ENCODE data around the gene CAMK1D. TPM values are rescaled to one million over a fixed set of nuclear protein-coding genes. Genes with fewer than 3 reads are reported as not detected.

CAMK1D gene
- total and polyA plus RNA-seq, 4 experiments from 2014 or later, result 5.2 to 22.2 (median 19.4) TPM

- no peak for DNase-seq
- H3K36me3 ChIP-seq (ENCODE audit: insufficient read depth, low read length), result no peaks in the 10 kb centered on the region
- H3K9me3 ChIP-seq (ENCODE audit: control insufficient read depth in 1 of 2, low read length in 2 of 2), result no peaks in the 10 kb centered on the region
- intact Hi-C loops (cut with micrococcal nuclease), result no loop called here
- peaks cover 0 to 10% (median 5%) of the 10 kb centered on the region in 8 donors for H3K9me3 Mint-ChIP-seq
- ChIA-PET CTCF (ENCODE audit: partially characterized antibody) (interaction anchor here (1.1 kb wide), 1 partner anchor 267 kb away, joined by 3 read pairs; no protein-coding TSS in a partner anchor), POLR2A (ENCODE audit: partially characterized antibody) (no interaction called here)
- H3K27ac Mint-ChIP-seq, result peak overlapping the region in 1 of 7 donors; percentile 71
- no peak overlapping the region for H3K27ac ChIP-seq (ENCODE audit: low read depth, low read length)
- H3K36me3 Mint-ChIP-seq, result peaks cover 0 to 11% of the 10 kb centered on the region in 2 donors
- no peaks in the 10 kb centered on the region for H3K27me3 Mint-ChIP-seq
- H3K27me3 ChIP-seq (ENCODE audit: insufficient read depth, low read length), result no peaks in the 10 kb centered on the region
- H3K4me1 Mint-ChIP-seq, result peaks cover 16 to 39% (median 29%) of the 10 kb centered on the region in 4 donors
- no peak overlapping the region for H3K4me3 ChIP-seq (ENCODE audit: low read length in 2 of 2)
- H3K4me3 Mint-ChIP-seq, result no peak overlapping the region
- H3K4me1 ChIP-seq (ENCODE audit: insufficient read depth, low read length), result no peaks in the 10 kb centered on the region
Measured at GRCh38 chr10:12389154-12389734, 39.9 kb downstream of the CAMK1D start.

- Mint-ChIP-seq H3K4me3 (no peak overlapping the region), H3K36me3 (peaks cover 0 to 4% of the 10 kb centered on the region in 2 donors), H3K9me3 (no peaks in the 10 kb centered on the region), H3K4me1 (peaks cover 16 to 39% (median 31%) of the 10 kb centered on the region in 4 donors), H3K27ac (peak overlapping the region in 2 of 7 donors; percentile 3 to 29), H3K27me3 (no peaks in the 10 kb centered on the region)
- H3K4me1 ChIP-seq (ENCODE audit: insufficient read depth, low read length), result no peaks in the 10 kb centered on the region
- POLR2A ChIA-PET (ENCODE audit: partially characterized antibody), result no interaction called here
- no peak overlapping the region for H3K27ac ChIP-seq (ENCODE audit: low read depth, low read length)
- DNase-seq, result no peak
- H3K9me3 ChIP-seq (ENCODE audit: control insufficient read depth in 1 of 2, low read length in 2 of 2), result no peaks in the 10 kb centered on the region
- CTCF ChIA-PET (ENCODE audit: partially characterized antibody), result interaction anchor here (0.6 kb wide), 1 partner anchor 95 kb away, joined by 3 read pairs; no protein-coding TSS in a partner anchor
- H3K36me3 ChIP-seq (ENCODE audit: insufficient read depth, low read length), result no peaks in the 10 kb centered on the region
- no peaks in the 10 kb centered on the region for H3K27me3 ChIP-seq (ENCODE audit: insufficient read depth, low read length)
- H3K4me3 ChIP-seq (ENCODE audit: low read length in 2 of 2), result no peak overlapping the region
- intact Hi-C loops (cut with micrococcal nuclease), result no loop called here
Measured at GRCh38 chr10:12390733-12391132, 41.4 kb downstream of the CAMK1D start.

GRCh38 chr10:12391206-12391605, 41.9 kb downstream of the CAMK1D start:
- CTCF ChIA-PET (ENCODE audit: partially characterized antibody), result interaction anchor here (0.6 kb wide), 1 partner anchor 94 kb away, joined by 3 read pairs; no protein-coding TSS in a partner anchor
- POLR2A ChIA-PET (ENCODE audit: partially characterized antibody), result no interaction called here
- no peak overlapping the region for H3K27ac ChIP-seq (ENCODE audit: low read depth, low read length)

GRCh38 chr10:12393831-12394230, 44.5 kb downstream of the CAMK1D start:
- no peak overlapping the region for H3K4me3 Mint-ChIP-seq
- no peaks in the 10 kb centered on the region for H3K9me3 Mint-ChIP-seq
- CTCF ChIA-PET (ENCODE audit: partially characterized antibody), result no interaction called here
- no peak for DNase-seq
- no peaks in the 10 kb centered on the region for H3K36me3 ChIP-seq (ENCODE audit: insufficient read depth, low read length)
- H3K4me3 ChIP-seq (ENCODE audit: low read length in 2 of 2), result no peak overlapping the region
- H3K27ac ChIP-seq (ENCODE audit: low read depth, low read length), result no peak overlapping the region
- H3K27me3 Mint-ChIP-seq, result no peaks in the 10 kb centered on the region
- H3K36me3 Mint-ChIP-seq, result peaks cover 0 to 10% of the 10 kb centered on the region in 2 donors
- H3K4me1 Mint-ChIP-seq, result peaks cover 18 to 43% (median 31%) of the 10 kb centered on the region in 4 donors
- no peaks in the 10 kb centered on the region for H3K9me3 ChIP-seq (ENCODE audit: control insufficient read depth in 1 of 2, low read length in 2 of 2)
- no peaks in the 10 kb centered on the region for H3K27me3 ChIP-seq (ENCODE audit: insufficient read depth, low read length)
- POLR2A ChIA-PET (ENCODE audit: partially characterized antibody), result no interaction called here
- no peak overlapping the region for H3K27ac Mint-ChIP-seq
- no peaks in the 10 kb centered on the region for H3K4me1 ChIP-seq (ENCODE audit: insufficient read depth, low read length)
- intact Hi-C loops (cut with micrococcal nuclease), result no loop called here

More at GRCh38 chr10:12391206-12391605, 41.9 kb downstream of the CAMK1D start:
- H3K9me3 Mint-ChIP-seq, result no peaks in the 10 kb centered on the region
- H3K27me3 Mint-ChIP-seq, result no peaks in the 10 kb centered on the region
- peak overlapping the region in 2 of 7 donors; percentile 48 to 74 for H3K27ac Mint-ChIP-seq
- H3K4me1 Mint-ChIP-seq, result peaks cover 17 to 42% (median 31%) of the 10 kb centered on the region in 4 donors
- H3K4me3 ChIP-seq (ENCODE audit: low read length in 2 of 2), result no peak overlapping the region
- intact Hi-C loops (cut with micrococcal nuclease), result no loop called here
- no peaks in the 10 kb centered on the region for H3K4me1 ChIP-seq (ENCODE audit: insufficient read depth, low read length)
- no peak for DNase-seq
- H3K27me3 ChIP-seq (ENCODE audit: insufficient read depth, low read length), result no peaks in the 10 kb centered on the region
- no peaks in the 10 kb centered on the region for H3K9me3 ChIP-seq (ENCODE audit: control insufficient read depth in 1 of 2, low read length in 2 of 2)
- H3K36me3 ChIP-seq (ENCODE audit: insufficient read depth, low read length), result no peaks in the 10 kb centered on the region
- peaks cover 0 to 4% of the 10 kb centered on the region in 2 donors for H3K36me3 Mint-ChIP-seq
- H3K4me3 Mint-ChIP-seq, result no peak overlapping the region

- Mint-ChIP-seq H3K9me3 (no peaks in the 10 kb centered on the region), H3K4me3 (no peak overlapping the region), H3K4me1 (peaks cover 17 to 40% (median 29%) of the 10 kb centered on the region in 4 donors), H3K27me3 (no peaks in the 10 kb centered on the region), H3K36me3 (peaks cover 0 to 10% of the 10 kb centered on the region in 2 donors), H3K27ac (peak overlapping the region in 3 of 7 donors; percentile 2 to 52 (median 31))
- no peak for DNase-seq
- Histone ChIP-seq H3K27me3 (ENCODE audit: insufficient read depth, low read length) (no peaks in the 10 kb centered on the region), H3K27ac (ENCODE audit: low read depth, low read length) (no peak overlapping the region), H3K4me3 (ENCODE audit: low read length in 2 of 2) (no peak overlapping the region), H3K9me3 (ENCODE audit: control insufficient read depth in 1 of 2, low read length in 2 of 2) (no peaks in the 10 kb centered on the region), H3K4me1 (ENCODE audit: insufficient read depth, low read length) (no peaks in the 10 kb centered on the region), H3K36me3 (ENCODE audit: insufficient read depth, low read length) (no peaks in the 10 kb centered on the region)
- intact Hi-C loops (cut with micrococcal nuclease), result no loop called here
- CTCF ChIA-PET (ENCODE audit: partially characterized antibody), result no interaction called here
- POLR2A ChIA-PET (ENCODE audit: partially characterized antibody), result no interaction called here
Measured at GRCh38 chr10:12394241-12395033, 45.1 kb downstream of the CAMK1D start.

- no peaks in the 10 kb centered on the region for H3K4me1 ChIP-seq (ENCODE audit: insufficient read depth, low read length)
- H3K27ac ChIP-seq (ENCODE audit: low read depth, low read length), result no peak overlapping the region
- no peaks in the 10 kb centered on the region for H3K36me3 ChIP-seq (ENCODE audit: insufficient read depth, low read length)
- no peak for DNase-seq
- no peaks in the 10 kb centered on the region for H3K9me3 ChIP-seq (ENCODE audit: control insufficient read depth in 1 of 2, low read length in 2 of 2)
- H3K9me3 Mint-ChIP-seq, result no peaks in the 10 kb centered on the region
- intact Hi-C loops (cut with micrococcal nuclease), result no loop called here
- H3K4me1 Mint-ChIP-seq, result peaks cover 9 to 34% (median 17%) of the 10 kb centered on the region in 4 donors
- H3K4me3 ChIP-seq (ENCODE audit: low read length in 2 of 2), result no peak overlapping the region
- peaks cover 0 to 10% of the 10 kb centered on the region in 2 donors for H3K36me3 Mint-ChIP-seq
- no peaks in the 10 kb centered on the region for H3K27me3 ChIP-seq (ENCODE audit: insufficient read depth, low read length)
- H3K4me3 Mint-ChIP-seq, result no peak overlapping the region
- H3K27me3 Mint-ChIP-seq, result no peaks in the 10 kb centered on the region
- ChIA-PET POLR2A (ENCODE audit: partially characterized antibody) (no interaction called here), CTCF (ENCODE audit: partially characterized antibody) (no interaction called here)
- H3K27ac Mint-ChIP-seq, result peak overlapping the region in 2 of 7 donors; percentile 35 to 67
Measured at GRCh38 chr10:12396093-12396492, 46.7 kb downstream of the CAMK1D start.

GRCh38 chr10:12396567-12396966, 47.2 kb downstream of the CAMK1D start:
- Mint-ChIP-seq H3K27me3 (no peaks in the 10 kb centered on the region), H3K36me3 (peaks cover 0 to 10% of the 10 kb centered on the region in 2 donors), H3K4me1 (peaks cover 8 to 36% (median 15%) of the 10 kb centered on the region in 4 donors), H3K27ac (peak overlapping the region in 1 of 7 donors; percentile 28), H3K4me3 (no peak overlapping the region), H3K9me3 (no peaks in the 10 kb centered on the region)
- Histone ChIP-seq H3K4me3 (ENCODE audit: low read length in 2 of 2) (no peak overlapping the region), H3K27me3 (ENCODE audit: insufficient read depth, low read length) (no peaks in the 10 kb centered on the region), H3K9me3 (ENCODE audit: control insufficient read depth in 1 of 2, low read length in 2 of 2) (no peaks in the 10 kb centered on the region), H3K27ac (ENCODE audit: low read depth, low read length) (no peak overlapping the region), H3K36me3 (ENCODE audit: insufficient read depth, low read length) (no peaks in the 10 kb centered on the region), H3K4me1 (ENCODE audit: insufficient read depth, low read length) (no peaks in the 10 kb centered on the region)
- DNase-seq, result no peak
- CTCF ChIA-PET (ENCODE audit: partially characterized antibody), result interaction anchor here (1.9 kb wide), 1 partner anchor 133 kb away, joined by 5 read pairs; no protein-coding TSS in a partner anchor
- intact Hi-C loops (cut with micrococcal nuclease), result no loop called here
- POLR2A ChIA-PET (ENCODE audit: partially characterized antibody), result no interaction called here
